GM12891 (cell line): ENCODE measurements around the gene MRPL28.
"Not testable (repeated sequence)": the region's sequence is repeated elsewhere in the genome, so short reads cannot be mapped to it uniquely, and the experiment has no call there.

Experiments
- DNase-seq: peaks from one replicate; pipeline ENCODE4 v3.0.0; 2011; ENCODE audit warnings: low spot score; ENCODE audit not compliant: insufficient read length
- FAIRE-seq: peaks from 2 replicates; lab custom pipeline; 2011; peaks lifted over from hg19 to GRCh38; lab: Jason Lieb, UNC
- PAX5 ChIP-seq: IDR thresholded peaks from 2 replicates; pipeline ENCODE4 v1.6.1; 2011; ENCODE audit warnings: low read length, moderate library complexity, mild to moderate bottlenecking; ENCODE audit not compliant: insufficient read depth, severe bottlenecking
- POLR2A ChIP-seq: IDR thresholded peaks from 2 replicates; pipeline ENCODE4 v1.6.1; 2011; ENCODE audit warnings: low read depth, low read length, control low read depth
- POLR2AphosphoS5 ChIP-seq: IDR thresholded peaks from 2 replicates; pipeline ENCODE4 v1.6.1; 2011; ENCODE audit warnings: low read depth, low read length, control low read depth
- POU2F2 ChIP-seq: IDR thresholded peaks from 2 replicates; pipeline ENCODE4 v1.6.1; 2011; ENCODE audit warnings: low read depth, mild to moderate bottlenecking, control low read depth, low read length, moderate library complexity
- SPI1 ChIP-seq: IDR thresholded peaks from 2 replicates; pipeline ENCODE4 v1.6.1; 2011; ENCODE audit warnings: low read depth, low read length, control low read depth
- TAF1 ChIP-seq: IDR thresholded peaks from 2 replicates; pipeline ENCODE4 v1.6.1; 2011; ENCODE audit warnings: low read depth, low read length, control low read depth

Gene MRPL28

DNA sequence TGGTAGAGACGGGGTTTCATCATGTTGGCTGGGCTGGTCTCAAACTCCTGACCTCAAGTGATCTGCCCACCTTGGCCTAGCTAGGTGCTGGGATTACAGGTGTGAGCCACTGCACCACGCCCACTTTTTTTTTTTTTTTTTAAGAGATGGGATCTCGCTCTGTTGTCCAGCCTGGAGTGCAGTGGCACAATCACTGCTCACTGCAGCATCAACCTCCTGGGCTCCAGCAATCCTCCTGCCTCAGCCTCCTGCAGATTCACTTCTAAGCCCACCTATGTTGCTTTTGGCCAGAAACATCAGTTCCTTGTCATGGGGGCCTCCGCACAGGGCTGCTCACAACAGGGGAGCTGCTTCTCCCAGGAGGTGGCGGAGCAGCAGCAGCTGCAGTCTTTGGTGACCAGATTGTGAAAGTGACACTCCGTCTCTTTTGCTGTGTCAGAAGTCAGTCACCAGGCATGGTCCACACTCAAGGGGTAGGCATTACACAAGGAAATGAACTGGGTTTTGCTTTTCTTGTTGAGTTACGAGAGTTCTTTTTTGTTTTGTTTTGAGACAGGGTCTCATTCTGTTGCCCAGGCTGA, 22.2 kb upstream of the MRPL28 start:
- FAIRE-seq (no peak), DNase-seq (no peak)
- TF ChIP-seq POU2F2 (no peak), POLR2AphosphoS5 (no peak), TAF1 (no peak), SPI1 (no peak), PAX5 (no peak), POLR2A (no peak)

DNA sequence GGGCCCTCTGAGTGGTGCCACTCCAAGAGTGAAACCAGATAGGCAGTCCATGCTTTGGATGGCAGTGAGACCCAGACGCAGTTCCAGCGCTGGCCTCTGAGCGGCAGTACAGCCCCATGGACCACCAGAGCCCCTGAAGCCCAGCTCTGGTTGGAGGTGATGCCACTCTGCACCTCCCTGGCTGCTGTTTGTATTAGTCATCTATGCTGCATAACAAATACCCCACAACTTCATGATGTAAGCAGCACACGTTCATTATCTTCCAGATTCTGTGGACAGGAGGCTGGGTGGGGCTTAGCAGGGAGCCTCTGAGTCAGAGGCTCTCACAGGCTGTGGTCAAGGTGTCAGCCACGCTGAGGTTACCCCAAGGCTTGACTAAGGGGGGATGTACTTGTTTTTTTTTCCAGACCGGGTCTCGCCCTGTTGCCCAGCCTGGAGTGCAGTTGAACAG, 21.6 kb upstream of the MRPL28 start:
- FAIRE-seq (peak; percentile 50), DNase-seq (peak; percentile 73)
- no peak for TF ChIP-seq PAX5
- no peak for TF ChIP-seq POLR2A
- TF ChIP-seq SPI1 = no peak
- no peak for TF ChIP-seq TAF1
- no peak for TF ChIP-seq POLR2AphosphoS5
- TF ChIP-seq POU2F2 = no peak

DNA sequence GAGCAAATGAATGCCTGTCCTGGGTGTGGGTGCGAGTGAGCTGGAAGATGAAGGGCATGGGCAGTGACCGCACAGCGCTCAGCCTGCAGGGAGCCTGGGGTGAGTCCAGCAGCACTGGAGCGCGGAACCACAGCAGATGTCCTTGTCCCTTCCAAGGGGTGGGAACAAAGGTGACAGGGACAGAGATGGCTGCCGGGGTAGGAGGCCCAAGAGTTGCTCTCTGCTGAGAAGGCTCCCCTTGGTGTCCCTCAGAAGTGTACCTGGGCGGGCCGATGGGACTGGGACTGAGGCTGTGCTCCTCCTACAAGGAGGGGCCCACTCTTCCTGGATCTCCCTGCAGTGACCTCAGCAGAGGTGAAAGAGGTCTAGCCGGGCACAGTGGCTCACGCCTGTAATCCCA, 19.0 kb upstream of the MRPL28 start:
- TF ChIP-seq POLR2A (no peak), POU2F2 (no peak), POLR2AphosphoS5 (no peak), PAX5 (no peak), SPI1 (no peak), TAF1 (no peak)
- FAIRE-seq (no peak), DNase-seq (no peak)

DNA sequence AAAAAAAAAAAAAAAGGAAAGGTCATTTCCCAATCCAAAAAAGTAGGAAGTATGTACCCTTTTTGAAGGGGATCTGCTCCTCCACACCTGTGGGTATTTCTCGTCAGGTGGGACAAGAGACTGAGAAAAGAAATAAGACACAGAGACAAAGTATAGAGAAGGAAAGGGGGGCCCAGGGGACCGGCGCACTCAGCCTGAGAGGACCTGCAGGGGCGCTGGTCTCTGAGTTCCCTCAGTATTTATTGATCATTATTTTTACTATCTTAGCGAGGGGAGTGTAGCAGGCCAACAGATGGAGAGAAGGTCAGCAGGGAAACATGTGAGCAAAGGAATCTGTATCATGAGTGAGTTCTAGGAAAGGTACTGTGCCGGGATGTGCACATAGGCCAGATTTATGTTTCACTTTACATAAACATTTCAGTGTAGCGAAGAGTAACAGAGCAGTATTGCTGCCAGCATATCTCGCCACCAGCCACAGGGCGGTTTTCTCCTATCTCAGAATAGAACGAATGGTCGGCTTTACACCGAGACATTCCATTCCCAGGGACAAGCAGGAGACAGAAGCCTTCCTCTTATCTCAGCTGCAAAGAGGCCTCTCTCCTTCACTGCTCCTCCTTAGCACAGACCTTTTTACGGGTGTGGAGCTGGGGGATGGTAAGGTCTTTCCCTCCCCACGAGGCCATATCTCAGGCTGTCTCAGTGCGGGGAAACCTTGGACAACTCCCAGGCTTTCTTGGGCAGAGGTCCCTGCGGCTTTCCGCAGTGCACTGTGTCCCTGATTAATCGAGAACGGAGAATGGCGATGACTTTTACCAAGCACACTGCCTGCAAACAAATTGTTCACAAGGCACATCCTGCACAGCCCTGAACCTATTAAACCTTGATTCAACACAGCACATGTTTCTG, 17.7 kb upstream of the MRPL28 start:
- not testable (repeated sequence) for FAIRE-seq, DNase-seq

- FAIRE-seq (no peak), DNase-seq (no peak)
Observed at GRCh38 chr16:386641-387156, 16.4 kb upstream of the MRPL28 start.

GRCh38 chr16:383326-384051, 13.2 kb upstream of the MRPL28 start:
- FAIRE-seq (peak; percentile 95), DNase-seq (no peak)
- TF ChIP-seq POLR2AphosphoS5 (0 out of 2 replicates have a peak, but pooled peaks have one; percentile 19), POU2F2 (no peak)

More at GRCh38 chr16:386641-387156, 16.4 kb upstream of the MRPL28 start:
- TF ChIP-seq SPI1 (no peak), POLR2AphosphoS5 (no peak), POU2F2 (no peak), PAX5 (no peak), TAF1 (no peak), POLR2A (no peak)

- peak; percentile 95 for DNase-seq
- no peak for TF ChIP-seq TAF1
- TF ChIP-seq PAX5 = no peak
- TF ChIP-seq POLR2A = no peak
- TF ChIP-seq SPI1 = 0 out of 2 replicates have a peak, but pooled peaks have one; percentile 20
- FAIRE-seq = peak; percentile 64
Observed at GRCh38 chr16:381789-382717, 11.7 kb upstream of the MRPL28 start, which contains the start of gene PGAP6. Gene PGAP6 (minus strand): TSS chr16:381978. CDS start chr16:381821, 157 bp downstream.

DNA sequence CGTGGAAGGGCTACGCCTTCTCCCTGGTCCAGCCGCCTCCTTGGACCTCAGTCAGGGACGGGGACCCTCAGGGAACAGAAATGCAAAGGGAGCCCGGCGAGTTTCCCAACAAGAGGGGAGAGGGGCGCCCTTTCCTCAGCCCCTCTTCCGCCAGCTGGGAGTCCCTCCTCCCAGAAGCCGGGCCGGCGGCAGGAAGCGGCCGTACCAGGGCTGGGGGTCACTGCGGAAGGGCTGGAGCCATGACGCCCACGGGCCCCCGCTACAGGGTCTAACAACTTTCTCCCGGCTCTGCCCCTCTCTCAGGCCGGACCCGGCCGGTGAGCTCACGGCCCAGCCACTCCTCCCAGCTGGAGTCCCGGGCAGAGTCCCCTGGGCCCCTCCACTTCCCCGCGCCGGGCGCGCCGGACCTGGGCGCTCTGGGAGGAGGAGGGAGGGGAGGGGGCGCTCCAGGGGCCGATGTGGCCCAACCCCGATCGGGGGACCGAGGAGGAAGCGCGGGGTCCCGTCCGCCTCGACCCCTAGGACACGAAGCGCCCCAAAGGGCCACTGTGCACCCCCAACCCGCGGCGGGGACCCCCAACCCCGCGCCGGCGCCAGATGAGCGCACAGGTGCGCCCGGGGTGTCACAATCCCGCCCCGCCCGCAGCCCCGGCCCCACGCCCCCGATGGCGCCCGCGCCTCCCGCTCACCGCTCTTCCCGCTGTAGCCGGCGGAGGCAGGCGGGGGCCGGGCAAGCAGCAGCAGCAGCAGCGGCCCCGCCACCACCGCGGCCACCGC, 10.9 kb upstream of the MRPL28 start:
- DNase-seq (peak; percentile 69), FAIRE-seq (peak; percentile 66)
- TF ChIP-seq POLR2AphosphoS5 (no peak), POLR2A (no peak), POU2F2 (no peak), PAX5 (no peak), TAF1 (no peak), SPI1 (no peak)
